Suprapubic skin (tissue), 4 donors: Measurements from ENCODE around the gene B3GLCT. TPM values are rescaled to one million over a fixed set of nuclear protein-coding genes. Genes with fewer than 3 reads are reported as not detected.

Source experiments
- DNase-seq, 2 donors: peaks; one replicate each; pipeline ENCODE4 v3.0.0-alpha.2; 2019; ENCODE audit warnings: low spot score in 2 of 2
- H3K27ac ChIP-seq: fragments of 200-600 bp; sonication (generic); one replicate; pipeline ENCODE4 v1.5.1; 2019
- H3K27me3 ChIP-seq: fragments of 200-600 bp; sonication (generic); one replicate; pipeline ENCODE4 v1.5.1; 2019
- H3K36me3 ChIP-seq: fragments of 200-600 bp; sonication (generic); one replicate; pipeline ENCODE4 v1.5.1; 2019
- H3K4me1 ChIP-seq: fragments of 200-600 bp; sonication (generic); one replicate; pipeline ENCODE4 v1.5.1; 2019
- H3K4me3 ChIP-seq: fragments of 200-600 bp; sonication (generic); one replicate; pipeline ENCODE4 v1.5.1; 2019; ENCODE audit warnings: mild to moderate bottlenecking
- H3K9me3 ChIP-seq: fragments of 200-600 bp; sonication (generic); one replicate; pipeline ENCODE4 v1.5.1; 2019
- EP300 ChIP-seq: sonication (generic); formaldehyde crosslinking; IDR thresholded peaks from one replicate; pipeline ENCODE4 v1.6.1; 2017; ENCODE audit warnings: antibody characterized with exemption
- POLR2A ChIP-seq, 2 donors: fragments of 450-650 bp; IDR thresholded peaks; one replicate each; pipeline ENCODE4 v1.6.1; 2017; ENCODE audit warnings: antibody characterized with exemption in 2 of 2, mild to moderate bottlenecking in 2 of 2, moderate library complexity in 2 of 2
- POLR2AphosphoS5 ChIP-seq, 3 donors: sonication (generic); formaldehyde crosslinking; IDR thresholded peaks; one replicate each; pipeline ENCODE4 v1.6.1; 2017; ENCODE audit warnings: antibody characterized with exemption in 3 of 3
- WGBS: methylation state at CpG from one replicate; pipeline ENCODE4 v1.1.5; 2018; 5-methylcytosine and 5-hydroxymethylcytosine counted together
- total RNA-seq, 4 donors: library from RNA; depleted of rRNA; stranded (reverse); fragments of >200 nt; gene quantifications; one replicate each; pipeline ENCODE4 v1.1.0, GENCODE V29; 2016
- TF ChIP-seq, protein P1 (sequence below), 2 donors: fragments of 200-600 bp in 1 of 2; fragments of 450-650 bp in 1 of 2; sonication (generic) in 1 of 2; IDR thresholded peaks; one replicate each; pipeline ENCODE4 v1.5.1; 2016 to 2019; ENCODE audit warnings: antibody characterized with exemption in 2 of 2, mild to moderate bottlenecking in 1 of 2, moderate library complexity in 1 of 2

The B3GLCT gene
- total RNA-seq, 4 donors from 2014 or later, result 3.0 to 6.5 (median 6.0) TPM

- no peak for TF ChIP-seq EP300
- TF ChIP-seq POLR2AphosphoS5 (IDR thresholded peaks at IDR 0.05), result no peak
- no peak for TF ChIP-seq POLR2A (IDR thresholded peaks at IDR 0.05)
- TF ChIP-seq, protein P1, sequence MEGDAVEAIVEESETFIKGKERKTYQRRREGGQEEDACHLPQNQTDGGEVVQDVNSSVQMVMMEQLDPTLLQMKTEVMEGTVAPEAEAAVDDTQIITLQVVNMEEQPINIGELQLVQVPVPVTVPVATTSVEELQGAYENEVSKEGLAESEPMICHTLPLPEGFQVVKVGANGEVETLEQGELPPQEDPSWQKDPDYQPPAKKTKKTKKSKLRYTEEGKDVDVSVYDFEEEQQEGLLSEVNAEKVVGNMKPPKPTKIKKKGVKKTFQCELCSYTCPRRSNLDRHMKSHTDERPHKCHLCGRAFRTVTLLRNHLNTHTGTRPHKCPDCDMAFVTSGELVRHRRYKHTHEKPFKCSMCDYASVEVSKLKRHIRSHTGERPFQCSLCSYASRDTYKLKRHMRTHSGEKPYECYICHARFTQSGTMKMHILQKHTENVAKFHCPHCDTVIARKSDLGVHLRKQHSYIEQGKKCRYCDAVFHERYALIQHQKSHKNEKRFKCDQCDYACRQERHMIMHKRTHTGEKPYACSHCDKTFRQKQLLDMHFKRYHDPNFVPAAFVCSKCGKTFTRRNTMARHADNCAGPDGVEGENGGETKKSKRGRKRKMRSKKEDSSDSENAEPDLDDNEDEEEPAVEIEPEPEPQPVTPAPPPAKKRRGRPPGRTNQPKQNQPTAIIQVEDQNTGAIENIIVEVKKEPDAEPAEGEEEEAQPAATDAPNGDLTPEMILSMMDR (IDR thresholded peaks at IDR 0.05), result no peak
- Histone ChIP-seq H3K4me1 (peaks cover 20% of the 10 kb centered on the region), H3K36me3 (peaks cover 10% of the 10 kb centered on the region), H3K4me3 (peak overlapping the region; percentile 78), H3K27ac (peak overlapping the region; percentile 88), H3K9me3 (no peaks in the 10 kb centered on the region), H3K27me3 (no peaks in the 10 kb centered on the region)
- DNase-seq, result peak in 1 of 2 donors; percentile 80
- under 1% methylated on average over 38 of the region's 51 CpGs for WGBS
Measured at GRCh38 chr13:31160857-31161556, 38.8 kb upstream of the B3GLCT start.

DNA sequence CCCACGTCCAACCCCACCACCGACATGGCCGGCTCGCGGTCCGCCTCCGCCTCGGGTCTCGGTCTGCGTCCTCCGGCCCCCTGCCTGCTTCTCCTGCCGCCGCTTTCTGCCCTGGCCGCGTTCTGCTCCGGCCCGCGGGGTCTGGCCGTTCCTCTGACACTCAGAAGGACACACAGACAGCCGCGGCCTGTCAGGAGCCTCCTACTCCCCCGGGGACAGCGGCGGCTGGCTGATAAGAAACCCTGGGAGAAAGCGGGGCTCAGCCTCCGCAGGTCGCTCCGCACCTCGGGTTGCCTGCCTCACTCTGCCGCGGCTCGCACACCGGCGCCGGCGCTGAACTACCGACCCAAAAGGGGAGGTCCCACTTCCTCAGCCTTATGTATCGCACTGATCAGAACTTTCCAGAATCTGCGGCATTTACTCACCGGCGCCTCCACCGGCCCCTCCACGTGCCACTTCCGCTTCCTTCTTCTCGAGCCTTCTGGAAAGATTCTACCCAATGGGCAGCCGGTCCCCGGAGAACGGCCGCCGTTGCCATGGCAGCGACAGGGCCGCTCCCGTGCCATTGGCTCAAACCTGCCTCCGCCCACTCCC, 38.1 kb upstream of the B3GLCT start, which contains the start of gene HSPH1:
Gene HSPH1, minus strand, starts transcription at position 348 of the 594 bp plus-strand sequence. Its CDS starts 322 bp downstream, at position 26.
- 0% methylated on average over 16 of the region's 54 CpGs for WGBS
- Histone ChIP-seq H3K36me3 (peaks cover 4% of the 10 kb centered on the region), H3K27me3 (no peaks in the 10 kb centered on the region), H3K9me3 (no peaks in the 10 kb centered on the region), H3K4me3 (peak within 1 kb of the TSS; percentile 78), H3K4me1 (peaks cover 20% of the 10 kb centered on the region), H3K27ac (peak within 1 kb of the TSS; percentile 88)
- peak in 2 of 3 donors; percentile 48 to 59 for TF ChIP-seq POLR2AphosphoS5 (IDR thresholded peaks at IDR 0.05)
- TF ChIP-seq, protein P1 (IDR thresholded peaks at IDR 0.05), result no peak
- TF ChIP-seq POLR2A (IDR thresholded peaks at IDR 0.05), result peak; percentile 62 to 76
- TF ChIP-seq EP300, result no peak
- peak; percentile 99 for DNase-seq

DNA sequence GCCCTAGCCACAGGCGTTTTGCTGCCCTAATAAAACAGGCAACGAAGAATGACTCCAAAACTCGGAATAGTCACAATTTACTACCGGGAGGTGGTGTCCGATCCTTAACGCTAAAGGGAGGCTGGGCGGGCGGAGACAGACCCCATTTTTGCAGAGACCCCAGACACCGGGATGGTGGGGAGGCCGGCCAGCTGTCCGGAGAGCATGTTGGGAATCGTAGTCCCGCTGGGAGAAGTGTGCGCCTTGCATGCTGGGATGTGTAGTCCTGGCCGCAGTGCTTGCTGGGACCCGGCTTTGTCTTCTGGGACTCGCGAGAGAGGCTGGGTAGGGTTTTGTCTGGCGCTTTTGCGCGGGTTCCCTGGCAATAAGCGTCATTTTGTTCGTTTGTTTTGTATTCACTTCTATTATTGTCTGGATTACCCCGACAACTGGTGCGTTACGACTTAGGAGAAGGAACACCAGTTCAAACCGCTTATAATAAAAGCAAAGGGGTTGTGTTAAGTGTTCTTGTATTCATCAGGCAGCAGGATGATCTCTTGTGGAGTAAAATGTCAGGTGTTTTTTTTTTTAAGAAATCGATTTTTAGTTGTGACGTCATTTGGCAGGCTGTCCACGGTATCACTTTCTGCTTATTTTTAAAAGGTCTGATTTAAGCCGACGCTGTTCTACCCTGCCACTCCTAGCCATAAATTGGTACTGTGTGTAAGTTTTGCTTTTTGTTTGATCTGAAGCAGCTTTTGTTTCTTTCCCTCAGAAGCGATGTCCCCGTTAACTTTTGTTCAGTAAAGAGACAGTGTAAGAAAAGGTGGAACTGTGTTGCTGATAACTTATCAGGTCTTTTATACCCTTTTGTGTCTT, 37.4 kb upstream of the B3GLCT start:
- H3K27ac ChIP-seq, result peak overlapping the region; percentile 88
- peak overlapping the region; percentile 78 for H3K4me3 ChIP-seq
- 1% methylated on average over 20 of the region's 34 CpGs for WGBS
- no peaks in the 10 kb centered on the region for H3K27me3 ChIP-seq
- peak; percentile 97 to 98 for DNase-seq
- H3K36me3 ChIP-seq, result no peaks in the 10 kb centered on the region
- no peaks in the 10 kb centered on the region for H3K9me3 ChIP-seq
- H3K4me1 ChIP-seq, result peaks cover 20% of the 10 kb centered on the region
- TF ChIP-seq POLR2A (IDR thresholded peaks at IDR 0.05) (no peak), POLR2AphosphoS5 (IDR thresholded peaks at IDR 0.05) (peak in 2 of 3 donors; percentile 4 to 5)

GRCh38 chr13:31166591-31166990, 33.2 kb upstream of the B3GLCT start:
- H3K9me3 ChIP-seq, result no peaks in the 10 kb centered on the region
- peaks cover 5% of the 10 kb centered on the region for H3K4me1 ChIP-seq
- H3K27ac ChIP-seq, result no peak overlapping the region
- no peak overlapping the region for H3K4me3 ChIP-seq
- TF ChIP-seq POLR2AphosphoS5 (IDR thresholded peaks at IDR 0.05), result no peak
- 87% methylated on average over 3 of the region's 3 CpGs for WGBS
- H3K27me3 ChIP-seq, result no peaks in the 10 kb centered on the region
- H3K36me3 ChIP-seq, result no peaks in the 10 kb centered on the region
- no peak for DNase-seq

GRCh38 chr13:31167490-31167889, 32.3 kb upstream of the B3GLCT start:
- Histone ChIP-seq H3K36me3 (no peaks in the 10 kb centered on the region), H3K27me3 (no peaks in the 10 kb centered on the region), H3K4me1 (peaks cover 5% of the 10 kb centered on the region), H3K27ac (no peak overlapping the region), H3K9me3 (no peaks in the 10 kb centered on the region), H3K4me3 (no peak overlapping the region)
- TF ChIP-seq POLR2AphosphoS5 (IDR thresholded peaks at IDR 0.05) (no peak), EP300 (no peak), POLR2A (IDR thresholded peaks at IDR 0.05) (no peak)
- TF ChIP-seq, protein P1 (IDR thresholded peaks at IDR 0.05), result no peak
- DNase-seq, result no peak
